Neuronal stem cell (in vitro differentiated cells): ENCODE measurements around the gene RFX1.

Source experiments
- DNase-seq: peaks from one replicate; pipeline ENCODE4 v3.0.0-alpha.2; 2013; ENCODE audit warnings: low spot score
- H2AFZ ChIP-seq: one replicate; pipeline ENCODE4 v1.6.1; 2013; ENCODE audit warnings: mild to moderate bottlenecking, low read length, inconsistent platforms
- H2AK5ac ChIP-seq: 2 replicates; pipeline ENCODE4 v1.6.1; 2013; ENCODE audit warnings: low read depth, mild to moderate bottlenecking, inconsistent platforms, low read length, moderate library complexity, mixed read lengths
- H2BK120ac ChIP-seq: 2 replicates; pipeline ENCODE4 v1.6.1; 2013; ENCODE audit warnings: low read depth, mild to moderate bottlenecking, inconsistent platforms, low read length, moderate library complexity, mixed read lengths
- H2BK12ac ChIP-seq: one replicate; pipeline ENCODE4 v1.6.1; 2013; ENCODE audit warnings: low read length, inconsistent platforms
- H2BK15ac ChIP-seq: 2 replicates; pipeline ENCODE4 v1.6.1; 2013; ENCODE audit warnings: mild to moderate bottlenecking, low read length, inconsistent platforms, mixed read lengths
- H2BK5ac ChIP-seq: one replicate; pipeline ENCODE4 v1.6.1; 2013; ENCODE audit warnings: inconsistent platforms, mild to moderate bottlenecking, low read length, moderate library complexity
- H3K14ac ChIP-seq: one replicate; pipeline ENCODE4 v1.6.1; 2013; ENCODE audit warnings: low read length, inconsistent platforms
- H3K18ac ChIP-seq: 2 replicates; pipeline ENCODE4 v1.6.1; 2013; ENCODE audit warnings: low read length, inconsistent platforms
- H3K23ac ChIP-seq: 2 replicates; pipeline ENCODE4 v1.6.1; 2013; ENCODE audit warnings: low read depth, mild to moderate bottlenecking, mixed read lengths, low read length, inconsistent platforms; ENCODE audit not compliant: poor library complexity
- H3K27ac ChIP-seq: replicated peaks from 3 replicates; pipeline ENCODE4 v1.5.1; 2013; ENCODE audit warnings: low read length, inconsistent platforms
- H3K27me3 ChIP-seq, 3 experiments: 2 replicates each; pipeline ENCODE4 v1.6.1; 2013; ENCODE audit warnings: low read length in 3 of 3, mild to moderate bottlenecking in 2 of 3, inconsistent platforms in 1 of 3, low read depth in 1 of 3, mixed read lengths in 1 of 3, moderate library complexity in 1 of 3; ENCODE audit not compliant: control insufficient read depth in 3 of 3, insufficient read depth in 3 of 3
- H3K36me3 ChIP-seq, 2 donors: replicated peaks in 1 of 2; 2 replicates each; pipeline ENCODE4 v1.6.1; 2013; ENCODE audit warnings: low read length in 2 of 2; ENCODE audit not compliant: control insufficient read depth in 2 of 2, insufficient read depth in 2 of 2
- H3K4ac ChIP-seq: 2 replicates; pipeline ENCODE4 v1.6.1; 2013; ENCODE audit warnings: inconsistent platforms, mild to moderate bottlenecking, low read length, moderate library complexity
- H3K4me1 ChIP-seq, 2 donors: 1 replicate in 1 of 2; 2 replicates in 1 of 2; pipeline ENCODE4 v1.6.1; 2013; ENCODE audit warnings: low read length in 2 of 2, low read depth in 1 of 2; ENCODE audit not compliant: control insufficient read depth in 2 of 2, insufficient read depth in 1 of 2
- H3K4me2 ChIP-seq: one replicate; pipeline ENCODE4 v1.6.1; 2013; ENCODE audit warnings: mild to moderate bottlenecking, low read length, inconsistent platforms; ENCODE audit not compliant: insufficient read depth, poor library complexity, severe bottlenecking
- H3K4me3 ChIP-seq, 2 donors: 2 replicates each; pipeline ENCODE4 v1.5.1; 2013; ENCODE audit warnings: low read length in 2 of 2, mild to moderate bottlenecking in 2 of 2, inconsistent platforms in 1 of 2, moderate library complexity in 1 of 2
- H3K79me1 ChIP-seq: one replicate; pipeline ENCODE4 v1.6.1; 2013; ENCODE audit warnings: low read depth, mild to moderate bottlenecking, inconsistent platforms, low read length, moderate library complexity
- H3K9ac ChIP-seq: one replicate; pipeline ENCODE4 v1.6.1; 2013; ENCODE audit warnings: mild to moderate bottlenecking, low read depth, low read length, inconsistent platforms; ENCODE audit not compliant: poor library complexity
- H3K9me3 ChIP-seq, 2 donors: replicated peaks in 1 of 2; 2 replicates each; pipeline versions ENCODE3 to v1.6.1; 2013; ENCODE audit warnings: low read length in 2 of 2, mild to moderate bottlenecking in 2 of 2, inconsistent platforms in 1 of 2, low read depth in 1 of 2, mixed read lengths in 1 of 2, moderate library complexity in 1 of 2; ENCODE audit not compliant: control insufficient read depth in 2 of 2, insufficient read depth in 1 of 2
- H4K8ac ChIP-seq: one replicate; pipeline ENCODE4 v1.6.1; 2013; ENCODE audit warnings: low read depth, mild to moderate bottlenecking, inconsistent platforms, low read length, moderate library complexity
- H4K91ac ChIP-seq: one replicate; pipeline ENCODE4 v1.6.1; 2013; ENCODE audit warnings: low read length, low read depth, mild to moderate bottlenecking, inconsistent platforms; ENCODE audit not compliant: poor library complexity
- WGBS, 2 donors: extraction: QIAGEN DNeasy Blood & Tissue Kit; methylation state at CpG; one replicate each; pipeline ENCODE4 v1.1.7; 2013; ENCODE audit warnings: missing lambda C conversion rate in 2 of 2, mixed read lengths in 1 of 2; ENCODE audit not compliant: insufficient read length in 2 of 2, insufficient replicate concordance in 1 of 2; ENCODE audit errors: extremely low coverage in 2 of 2; 5-methylcytosine and 5-hydroxymethylcytosine counted together

The RFX1 gene

GRCh38 chr19:13979686-13980085, 26.4 kb downstream of the RFX1 start:
- Histone ChIP-seq H2AK5ac (peak overlapping the region; percentile 8), H3K27me3 (no peaks in the 10 kb centered on the region), H4K91ac (no peak overlapping the region), H3K9me3 (no peaks in the 10 kb centered on the region), H3K4me3 (no peak overlapping the region), H3K36me3 (peaks cover 20 to 23% of the 10 kb centered on the region in 2 donors), H3K79me1 (peaks cover 10% of the 10 kb centered on the region), H2BK5ac (no peak overlapping the region), H2BK120ac (no peak overlapping the region), H3K4me2 (no peak overlapping the region), H3K23ac (no peak overlapping the region), H3K4me1 (peaks cover 5 to 13% of the 10 kb centered on the region in 2 donors), H3K14ac (no peak overlapping the region), H3K18ac (no peak overlapping the region), H2BK15ac (no peak overlapping the region), H2BK12ac (no peak overlapping the region), H3K9ac (no peak overlapping the region), H2AFZ (no peak overlapping the region), H4K8ac (no peak overlapping the region), H3K4ac (no peak overlapping the region), H3K27ac (no peak overlapping the region)
- no peak for DNase-seq
- whole genome bisulfite sequencing, 2 donors, result no CpG with 5 or more reads among the region's 12 CpGs

- Histone ChIP-seq H2BK12ac (peak overlapping the region; percentile 73), H2AFZ (no peak overlapping the region), H3K23ac (no peak overlapping the region), H3K27me3 (no peaks in the 10 kb centered on the region), H3K9ac (peak overlapping the region; percentile 67), H3K4me2 (peak overlapping the region; percentile 77), H3K14ac (peak overlapping the region; percentile 3), H4K91ac (peak overlapping the region; percentile 25), H3K18ac (peak overlapping the region; percentile 97), H2AK5ac (peak overlapping the region; percentile 95), H2BK15ac (peak overlapping the region; percentile 25), H2BK120ac (no peak overlapping the region), H4K8ac (no peak overlapping the region), H3K4me3 (peak overlapping the region in 1 of 2 donors; percentile 75), H3K79me1 (peaks cover 10% of the 10 kb centered on the region), H3K36me3 (peaks cover 20 to 25% of the 10 kb centered on the region in 2 donors), H3K4me1 (peaks cover 1 to 12% of the 10 kb centered on the region in 2 donors), H2BK5ac (peak overlapping the region; percentile 82), H3K9me3 (peaks cover 0 to 1% of the 10 kb centered on the region in 2 donors), H3K27ac (no peak overlapping the region), H3K4ac (peak overlapping the region; percentile 97)
- WGBS, 2 donors, result no CpG with 5 or more reads among the region's 12 CpGs
- no peak for DNase-seq
These were observed 26.9 kb downstream of the RFX1 start for GRCh38 chr19:13979244-13979615.

- DNase-seq, result peak; percentile 85
These were observed 27.5 kb downstream of the RFX1 start for GRCh38 chr19:13978351-13979243.

GRCh38 chr19:13977803-13978202, 28.3 kb downstream of the RFX1 start:
- peaks cover 0 to 10% of the 10 kb centered on the region in 2 donors for H3K4me1 ChIP-seq
- H3K27ac ChIP-seq, result no peak overlapping the region
- no peak overlapping the region for H3K4me2 ChIP-seq
- H3K9ac ChIP-seq, result no peak overlapping the region
- H4K91ac ChIP-seq, result no peak overlapping the region
- peak overlapping the region; percentile 31 for H3K14ac ChIP-seq
- H3K18ac ChIP-seq, result peak overlapping the region; percentile 94
- H3K9me3 ChIP-seq, result peaks cover 0 to 1% of the 10 kb centered on the region in 2 donors
- H3K27me3 ChIP-seq, result no peaks in the 10 kb centered on the region
- H4K8ac ChIP-seq, result peak overlapping the region; percentile 82
- peak overlapping the region; percentile 94 for H2BK12ac ChIP-seq
- no peak overlapping the region for H2BK120ac ChIP-seq
- DNase-seq, result no peak
- H2AK5ac ChIP-seq, result peak overlapping the region; percentile 79
- no peak overlapping the region for H3K4ac ChIP-seq
- no peak overlapping the region for H3K4me3 ChIP-seq
- H2BK5ac ChIP-seq, result peak overlapping the region; percentile 91
- H2AFZ ChIP-seq, result no peak overlapping the region
- peak overlapping the region; percentile 60 for H3K23ac ChIP-seq
- WGBS, 2 donors, result no CpG with 5 or more reads among the region's 12 CpGs
- peak overlapping the region; percentile 93 for H2BK15ac ChIP-seq
- peaks cover 10% of the 10 kb centered on the region for H3K79me1 ChIP-seq
- H3K36me3 ChIP-seq, result peaks cover 23% of the 10 kb centered on the region in 2 donors

More at GRCh38 chr19:13978351-13979243, 27.5 kb downstream of the RFX1 start:
- Histone ChIP-seq H3K4me3 (peak overlapping the region in 1 of 2 donors; percentile 75), H3K4ac (peak overlapping the region; percentile 97), H3K36me3 (peaks cover 20 to 25% of the 10 kb centered on the region in 2 donors), H3K9ac (peak overlapping the region; percentile 70), H4K91ac (peak overlapping the region; percentile 25), H2AFZ (no peak overlapping the region), H2BK15ac (peak overlapping the region; percentile 93), H3K79me1 (peaks cover 10% of the 10 kb centered on the region), H4K8ac (no peak overlapping the region), H3K23ac (peak overlapping the region; percentile 12), H3K27me3 (no peaks in the 10 kb centered on the region), H3K14ac (peak overlapping the region; percentile 71), H3K18ac (peak overlapping the region; percentile 97), H2AK5ac (peak overlapping the region; percentile 95), H3K27ac (no peak overlapping the region), H3K9me3 (peaks cover 0 to 1% of the 10 kb centered on the region in 2 donors), H2BK5ac (peak overlapping the region; percentile 91), H3K4me1 (peaks cover 0 to 10% of the 10 kb centered on the region in 2 donors), H3K4me2 (peak overlapping the region; percentile 77), H2BK120ac (no peak overlapping the region), H2BK12ac (peak overlapping the region; percentile 73)
- WGBS, 2 donors, result no CpG with 5 or more reads among the region's 74 CpGs
